ENCODE data around the gene IQCK. TPM values are rescaled to one million over a fixed set of nuclear protein-coding genes. Genes with fewer than 3 reads are reported as not detected.
A peak's percentile ranks its signal among the peaks of the same experiment; 100 is the strongest.

The IQCK gene
- total RNA-seq, 4 donors from 2014 or later, result 9.0 to 16.3 (median 14.5) TPM

GRCh38 chr16:19706846-19707245, 11.2 kb upstream of the IQCK start:
- H3K27ac ChIP-seq, result no peak overlapping the region
- H3K9me3 ChIP-seq, result no peaks in the 10 kb centered on the region
- H3K27me3 ChIP-seq, result no peaks in the 10 kb centered on the region
- TF ChIP-seq CTCF (IDR thresholded peaks at IDR 0.05) (no peak), EP300 (IDR thresholded peaks at IDR 0.05) (no peak), POLR2AphosphoS5 (IDR thresholded peaks at IDR 0.05) (no peak), POLR2A (IDR thresholded peaks at IDR 0.05) (no peak)
- H3K4me1 ChIP-seq, result peaks cover 0 to 5% (median 0%) of the 10 kb centered on the region in 3 donors
- 87% methylated on average over 4 of the region's 15 CpGs; no CpG with 5 or more reads in 1 of the 2 donors for WGBS, 2 donors (ENCODE audit: low coverage in 1 of 2)
- no peak overlapping the region for H3K4me3 ChIP-seq
- ATAC-seq, result no peak
- H3K36me3 ChIP-seq, result peaks cover 0 to 95% of the 10 kb centered on the region in 2 donors

- WGBS, 2 donors (ENCODE audit: low coverage in 1 of 2), result 40 to 75% methylated on average over 1 to 9 of the region's 22 CpGs
- no peaks in the 10 kb centered on the region for H3K27me3 ChIP-seq
- peak overlapping the region in 1 of 4 donors; percentile 15 for H3K27ac ChIP-seq
- H3K9me3 ChIP-seq, result no peaks in the 10 kb centered on the region
- peaks cover 0 to 5% (median 0%) of the 10 kb centered on the region in 3 donors for H3K4me1 ChIP-seq
- no peak for TF ChIP-seq CTCF (IDR thresholded peaks at IDR 0.05)
- TF ChIP-seq POLR2A (IDR thresholded peaks at IDR 0.05), result no peak
- no peak for TF ChIP-seq POLR2AphosphoS5 (IDR thresholded peaks at IDR 0.05)
- TF ChIP-seq EP300 (IDR thresholded peaks at IDR 0.05), result no peak
- peaks cover 0 to 95% of the 10 kb centered on the region in 2 donors for H3K36me3 ChIP-seq
- ATAC-seq, result no peak
- no peak overlapping the region for H3K4me3 ChIP-seq
Measured at GRCh38 chr16:19707569-19708295, 10.3 kb upstream of the IQCK start.

- Histone ChIP-seq H3K36me3 (peaks cover 0 to 95% of the 10 kb centered on the region in 2 donors), H3K27ac (peak overlapping the region in 1 of 4 donors; percentile 15), H3K4me1 (peaks cover 0 to 5% (median 0%) of the 10 kb centered on the region in 3 donors), H3K27me3 (no peaks in the 10 kb centered on the region), H3K9me3 (no peaks in the 10 kb centered on the region), H3K4me3 (no peak overlapping the region)
- WGBS, 2 donors (ENCODE audit: low coverage in 1 of 2), result 64% methylated on average over 10 of the region's 18 CpGs; no CpG with 5 or more reads in 1 of the 2 donors
- TF ChIP-seq CTCF (IDR thresholded peaks at IDR 0.05) (no peak), POLR2A (IDR thresholded peaks at IDR 0.05) (no peak), POLR2AphosphoS5 (IDR thresholded peaks at IDR 0.05) (no peak), EP300 (IDR thresholded peaks at IDR 0.05) (no peak)
- ATAC-seq, result no peak
Measured at GRCh38 chr16:19708296-19709205, 9.5 kb upstream of the IQCK start.

GRCh38 chr16:19709381-19710136, 8.5 kb upstream of the IQCK start:
- 92 to 93% methylated on average over 9 to 17 of the region's 22 CpGs for WGBS, 2 donors (ENCODE audit: low coverage in 1 of 2)
- H3K4me3 ChIP-seq, result no peak overlapping the region
- H3K4me1 ChIP-seq, result peaks cover 0 to 5% (median 0%) of the 10 kb centered on the region in 3 donors
- peaks cover 0 to 95% of the 10 kb centered on the region in 2 donors for H3K36me3 ChIP-seq
- TF ChIP-seq CTCF (IDR thresholded peaks at IDR 0.05) (no peak), POLR2A (IDR thresholded peaks at IDR 0.05) (no peak), POLR2AphosphoS5 (IDR thresholded peaks at IDR 0.05) (no peak), EP300 (IDR thresholded peaks at IDR 0.05) (no peak)
- no peaks in the 10 kb centered on the region for H3K27me3 ChIP-seq
- peak overlapping the region in 3 of 4 donors; percentile 14 to 21 (median 14) for H3K27ac ChIP-seq
- H3K9me3 ChIP-seq, result no peaks in the 10 kb centered on the region
- no peak for ATAC-seq
